ENCODE measurements around the gene RIPPLY3. TPM values are rescaled to one million over a fixed set of nuclear protein-coding genes. Genes with fewer than 3 reads are reported as not detected.

The RIPPLY3 gene
- total RNA-seq, 4 donors from 2014 or later: not detected

- DNase-seq (ENCODE audit: extremely low spot score): no peak
- Histone ChIP-seq H3K4me1 (peaks cover 0 to 8% (median 6%) of the 10 kb centered on the region in 4 donors), H3K9me3 (no peaks in the 10 kb centered on the region), H3K27ac (replicated peaks in 1 of 4) (no peak overlapping the region), H3K4me3 (no peak overlapping the region), H3K27me3 (no peaks in the 10 kb centered on the region), H3K36me3 (peaks cover 0 to 42% (median 19%) of the 10 kb centered on the region in 4 donors)
- WGBS: 97% methylated on average over 9 of the region's 9 CpGs
- no peak for TF ChIP-seq POLR2A (IDR thresholded peaks at IDR 0.05; ENCODE audit: low read depth)
- TF ChIP-seq POLR2AphosphoS5 (IDR thresholded peaks at IDR 0.05): no peak
- TF ChIP-seq EP300 (IDR thresholded peaks at IDR 0.05): no peak
- intact Hi-C loops (cut with DNase I): no loop called here
Measured at GRCh38 chr21:37065561-37066177, 59.2 kb downstream of the RIPPLY3 start.

Small RNA genes within 50 kb of the gene (small RNA-seq; reads per million reads assigned to genes)
- 0 reads per million in 3 donors for gene RF00019
- 0 reads per million in 3 donors for gene RNU6-696P

Other genes with a start within 250 kb of the RIPPLY3 start
- 10 to 100 TPM; 15.9 to 25.3 (median 22.0) TPM for gene HLCS, start 40.0 kb upstream of the RIPPLY3 start, total RNA-seq
- 10 to 100 TPM; 20.3 to 30.7 (median 21.6) TPM for gene PIGP, start 66.4 kb downstream of the RIPPLY3 start, total RNA-seq
- 100 to 1,000 TPM in 2 of 4 donors, 10 to 100 TPM in 2; 86.0 to 162 (median 104) TPM for gene TTC3, start 66.6 kb downstream of the RIPPLY3 start, total RNA-seq

Measured in esophagus muscularis mucosa (tissue), 4 donors.